MV-4-11 (cell line): ENCODE data around the gene POU3F4.

Experiments used
- DNase-seq: peaks from one replicate; lab custom pipeline; 2025; lab: John Stamatoyannopoulos, UW

Gene POU3F4

DNA sequence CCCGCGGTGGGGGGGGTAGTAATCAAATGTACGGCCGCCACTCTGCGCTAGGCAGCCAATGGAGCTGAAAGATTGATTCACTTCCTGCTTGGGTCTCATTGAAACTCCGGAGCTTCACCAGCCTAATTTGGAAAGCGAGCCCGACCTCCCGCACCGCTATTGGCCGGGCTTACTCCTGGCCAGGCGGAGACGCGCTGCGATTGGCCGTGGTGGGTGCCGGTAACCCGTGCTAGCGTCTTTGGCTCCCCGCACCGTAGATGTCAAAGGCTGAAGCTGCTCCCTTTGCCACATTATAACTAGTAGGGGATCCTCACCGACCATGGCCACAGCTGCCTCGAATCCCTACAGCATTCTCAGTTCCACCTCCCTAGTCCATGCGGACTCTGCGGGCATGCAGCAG, at the start of gene POU3F4:
Gene POU3F4, plus strand, starts transcription at position 285 of the 400 bp plus-strand sequence. Its CDS starts 35 bp downstream, at position 320.
- DNase-seq: no peak

DNA sequence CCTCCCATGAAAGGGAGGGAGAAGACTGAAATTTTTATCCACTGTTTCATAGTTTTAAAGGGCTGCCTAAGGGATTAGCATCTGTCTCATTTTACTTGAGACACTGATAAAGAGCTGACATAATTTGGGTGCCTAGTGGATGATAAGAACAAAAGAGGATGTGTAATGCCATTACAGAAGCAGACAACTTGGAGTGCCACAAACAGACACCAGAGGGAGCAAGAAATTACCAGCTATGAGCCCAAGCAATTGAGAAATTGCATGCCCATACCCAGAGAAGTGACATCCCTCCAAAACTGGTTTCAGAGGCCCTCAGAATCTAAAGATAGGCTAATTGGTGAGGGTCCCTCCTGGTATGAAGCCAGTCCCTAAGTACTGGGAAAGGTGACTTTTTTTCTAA, 38.5 kb upstream of the POU3F4 start:
- peak; percentile 0 for DNase-seq

DNA sequence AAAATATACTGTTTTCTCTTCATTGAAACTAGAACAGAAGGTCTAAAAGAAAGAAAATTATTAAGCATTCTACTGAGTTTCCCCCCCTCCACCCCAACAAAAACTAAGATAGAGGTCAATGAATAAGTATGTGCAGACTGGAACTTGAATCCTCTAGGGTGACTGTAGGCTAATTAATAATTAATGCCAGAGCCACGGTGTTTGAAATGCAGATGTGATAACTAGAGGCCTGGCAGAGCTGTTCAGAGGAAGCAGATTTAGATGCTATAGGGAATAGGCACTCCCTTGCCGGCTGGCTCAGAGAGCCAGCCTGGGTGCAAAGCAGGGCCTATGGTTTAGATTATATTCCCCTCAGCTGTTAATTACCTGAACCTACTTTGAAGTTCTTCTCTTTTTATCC, 12.2 kb upstream of the POU3F4 start:
- DNase-seq: no peak

DNA sequence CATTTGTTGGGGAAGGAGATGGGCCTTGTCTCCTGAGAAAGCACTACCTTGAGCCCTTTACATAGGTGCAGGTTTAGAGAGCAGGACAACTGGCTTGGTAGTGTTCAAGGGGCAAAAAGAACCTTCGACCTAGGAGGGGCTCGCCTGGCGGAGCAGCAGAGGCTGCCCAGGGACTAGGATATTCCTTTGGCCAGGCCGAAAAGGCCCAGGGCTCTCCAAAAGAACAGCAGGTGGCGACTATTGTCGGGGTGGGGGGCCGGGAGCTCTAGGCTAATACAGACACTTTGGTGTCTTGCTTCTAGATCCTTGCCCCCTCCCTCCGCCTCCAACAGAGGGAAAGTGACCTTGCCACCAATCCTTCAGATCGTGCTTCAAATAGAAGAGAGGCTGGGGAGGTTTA, 7.1 kb upstream of the POU3F4 start:
- no peak for DNase-seq

DNA sequence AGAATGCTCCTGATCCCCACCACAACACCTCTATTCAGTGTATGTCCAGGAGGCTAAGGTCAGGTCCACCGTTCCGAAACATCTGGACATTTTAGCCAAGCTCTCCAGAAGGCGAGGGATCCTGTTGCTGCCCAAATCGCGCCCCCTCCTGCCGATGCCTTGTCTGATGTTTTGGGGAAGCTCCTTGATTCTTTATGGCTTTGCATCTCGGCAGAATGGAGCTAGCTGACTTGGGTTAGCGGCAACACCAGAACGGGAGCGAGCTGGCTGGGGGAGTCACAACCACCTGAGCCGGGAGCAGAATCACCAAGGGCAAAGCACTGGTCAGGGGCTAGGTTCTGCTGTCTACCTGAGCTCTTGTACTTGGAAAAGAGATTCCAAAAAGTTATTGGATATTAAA, 6.6 kb upstream of the POU3F4 start:
- no peak for DNase-seq

DNA sequence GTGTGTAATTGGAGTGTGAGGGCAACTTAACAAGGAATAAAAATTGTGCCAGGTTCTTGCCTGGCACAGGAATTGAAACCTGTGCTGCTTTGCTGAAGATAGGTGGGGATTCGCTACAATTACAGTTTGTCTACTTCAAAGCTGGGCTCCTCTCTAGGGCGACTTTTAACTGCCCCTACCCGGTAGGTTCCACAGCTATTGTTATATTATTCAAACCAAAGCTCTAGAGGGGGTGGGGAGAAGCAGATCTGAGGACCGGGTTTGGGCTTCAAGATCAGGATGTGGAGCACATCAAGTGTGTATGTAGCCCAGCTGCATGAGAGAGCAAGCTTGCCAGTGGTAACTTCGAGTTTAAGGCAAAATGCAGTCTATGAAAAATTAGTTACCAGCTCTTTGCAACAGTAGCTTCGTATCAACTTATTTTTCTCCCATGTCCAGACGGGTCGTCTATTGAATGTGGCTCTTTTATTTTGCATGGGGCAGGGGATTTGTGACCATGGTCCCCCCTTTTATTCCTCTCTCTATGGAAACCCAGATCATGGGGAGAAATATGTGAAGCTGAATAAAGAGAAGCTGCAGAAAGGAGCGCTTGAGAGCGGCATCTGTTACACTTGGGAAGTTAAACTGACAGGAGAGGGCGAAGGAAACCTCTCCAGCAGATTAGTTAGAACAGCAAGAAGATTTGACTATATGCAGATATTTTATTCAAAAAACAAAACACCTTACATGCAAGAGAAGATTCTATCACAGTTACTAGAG, 3.2 kb upstream of the POU3F4 start:
- DNase-seq: no peak

DNA sequence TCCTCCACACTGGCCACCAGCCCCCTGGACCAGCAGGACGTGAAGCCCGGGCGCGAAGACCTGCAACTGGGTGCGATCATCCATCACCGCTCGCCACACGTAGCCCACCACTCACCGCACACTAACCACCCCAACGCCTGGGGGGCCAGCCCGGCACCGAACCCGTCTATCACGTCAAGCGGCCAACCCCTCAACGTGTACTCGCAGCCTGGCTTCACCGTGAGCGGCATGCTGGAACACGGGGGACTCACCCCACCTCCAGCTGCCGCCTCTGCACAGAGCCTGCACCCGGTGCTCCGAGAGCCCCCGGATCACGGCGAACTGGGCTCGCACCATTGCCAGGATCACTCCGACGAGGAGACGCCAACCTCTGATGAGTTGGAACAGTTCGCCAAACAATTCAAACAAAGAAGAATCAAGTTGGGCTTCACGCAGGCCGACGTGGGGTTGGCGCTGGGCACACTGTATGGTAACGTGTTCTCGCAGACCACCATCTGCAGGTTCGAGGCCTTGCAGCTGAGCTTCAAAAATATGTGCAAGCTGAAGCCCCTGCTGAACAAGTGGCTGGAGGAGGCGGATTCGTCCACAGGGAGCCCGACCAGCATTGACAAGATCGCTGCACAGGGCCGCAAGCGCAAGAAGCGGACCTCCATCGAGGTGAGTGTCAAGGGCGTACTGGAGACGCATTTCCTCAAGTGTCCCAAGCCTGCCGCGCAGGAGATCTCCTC, 600 bp downstream of the POU3F4 start:
- no peak for DNase-seq

DNA sequence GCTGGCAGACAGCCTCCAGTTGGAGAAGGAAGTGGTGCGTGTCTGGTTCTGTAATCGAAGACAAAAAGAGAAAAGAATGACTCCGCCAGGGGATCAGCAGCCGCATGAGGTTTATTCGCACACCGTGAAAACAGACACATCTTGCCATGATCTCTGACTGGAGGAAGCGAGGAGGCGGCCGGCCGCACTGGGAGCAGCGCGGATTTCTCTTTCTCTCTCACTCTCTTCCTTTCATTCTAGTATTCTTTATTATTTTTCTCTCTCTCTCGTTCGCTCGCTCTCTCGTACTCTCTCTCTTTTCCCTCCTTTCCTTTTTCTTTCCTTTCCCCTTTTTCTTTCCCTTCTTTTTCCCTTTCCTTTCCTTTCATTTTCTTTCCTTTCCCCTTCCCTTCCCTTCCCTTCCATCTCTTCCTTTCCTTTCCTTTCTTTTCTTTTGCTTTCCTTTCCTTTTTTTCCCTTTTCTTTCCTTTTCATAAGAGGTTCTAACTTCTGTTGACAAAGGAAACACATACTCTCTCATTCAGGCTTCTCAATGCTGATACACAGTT, 1.2 kb downstream of the POU3F4 start:
- no peak for DNase-seq

DNA sequence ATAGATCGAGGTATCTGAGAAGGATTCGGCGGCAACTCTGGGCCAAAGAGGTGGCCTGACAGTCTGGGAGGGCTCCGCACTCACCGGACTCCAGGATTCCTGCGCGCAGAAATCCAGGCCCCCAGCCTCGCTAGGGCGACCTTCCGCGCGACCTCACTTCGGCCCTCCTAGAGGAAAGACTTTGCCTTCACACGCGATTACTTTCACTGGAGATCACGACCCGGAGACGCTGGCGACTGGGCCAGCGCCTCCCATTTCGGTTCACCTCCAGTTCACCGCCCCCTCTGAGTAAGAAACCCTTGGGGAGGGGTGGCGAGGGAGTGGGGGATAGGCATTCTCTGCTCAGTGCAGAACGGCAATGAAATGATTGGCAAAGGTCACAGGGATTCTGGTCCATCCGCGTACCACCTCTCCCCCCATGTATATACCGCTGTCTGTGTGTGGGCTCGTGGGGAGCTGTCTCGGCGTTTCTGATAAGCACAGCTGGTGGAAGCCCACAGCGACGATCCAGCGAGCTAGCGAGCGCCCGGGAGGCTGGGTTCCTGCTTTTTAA, 2.5 kb downstream of the POU3F4 start:
- no peak for DNase-seq

DNA sequence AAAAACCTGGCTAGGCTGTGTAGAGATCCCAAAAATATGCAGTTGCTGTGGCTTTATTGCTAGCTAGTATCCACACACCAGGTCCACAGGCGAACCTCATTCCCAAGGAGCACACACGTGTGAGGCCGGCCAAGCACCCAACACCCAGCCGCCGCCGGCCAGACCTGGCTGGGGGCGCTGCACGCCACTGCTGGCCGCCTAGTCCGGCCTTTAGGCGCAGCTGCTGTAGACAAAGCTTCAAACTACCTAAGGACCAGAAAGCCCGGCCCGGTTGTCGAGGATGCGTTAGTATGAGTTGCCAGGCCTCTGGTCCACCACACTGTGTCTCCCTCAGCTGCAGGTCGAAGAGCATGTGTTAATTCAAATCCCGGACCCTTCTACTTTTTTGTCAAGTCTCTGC, 3.1 kb downstream of the POU3F4 start:
- no peak for DNase-seq

DNA sequence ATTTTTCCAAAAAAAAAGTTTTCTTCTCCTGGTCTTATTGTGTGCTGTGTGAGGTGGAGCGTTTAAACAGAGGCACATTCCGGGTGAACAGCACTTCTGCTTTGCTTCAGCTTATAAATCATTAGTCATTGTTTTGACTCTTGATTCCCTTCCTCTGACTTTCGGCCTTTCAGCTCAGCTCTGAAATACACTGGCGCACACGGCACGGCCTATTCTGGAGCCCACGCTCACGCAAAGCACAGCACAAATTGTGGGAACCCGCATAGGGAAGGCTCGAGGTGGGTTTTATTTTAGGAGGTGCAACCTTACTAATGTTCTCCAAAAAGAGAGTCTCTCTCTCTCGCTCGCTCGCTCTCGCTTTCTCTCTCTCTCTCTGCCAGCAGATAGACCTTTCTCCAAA, 4.0 kb downstream of the POU3F4 start:
- DNase-seq: no peak

DNA sequence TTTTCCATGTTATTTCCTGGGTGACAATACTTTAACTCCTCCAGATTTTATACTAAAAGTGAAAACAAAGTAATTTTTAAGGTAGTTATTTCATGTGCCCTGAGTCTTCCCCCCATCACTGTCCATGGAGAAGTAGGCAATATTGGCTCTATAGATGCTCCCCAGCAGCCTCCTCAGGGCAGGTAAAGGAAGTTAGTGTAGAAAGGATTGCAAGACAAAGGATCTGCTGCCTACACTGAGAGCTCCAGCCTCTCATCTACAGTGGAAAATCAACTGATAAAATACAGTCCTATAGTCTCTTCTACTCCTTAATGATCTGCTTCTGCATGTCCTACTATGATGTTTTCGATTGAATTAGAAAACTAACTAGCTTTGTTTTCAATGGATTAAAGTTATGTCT, 8.5 kb downstream of the POU3F4 start:
- DNase-seq: no peak

DNA sequence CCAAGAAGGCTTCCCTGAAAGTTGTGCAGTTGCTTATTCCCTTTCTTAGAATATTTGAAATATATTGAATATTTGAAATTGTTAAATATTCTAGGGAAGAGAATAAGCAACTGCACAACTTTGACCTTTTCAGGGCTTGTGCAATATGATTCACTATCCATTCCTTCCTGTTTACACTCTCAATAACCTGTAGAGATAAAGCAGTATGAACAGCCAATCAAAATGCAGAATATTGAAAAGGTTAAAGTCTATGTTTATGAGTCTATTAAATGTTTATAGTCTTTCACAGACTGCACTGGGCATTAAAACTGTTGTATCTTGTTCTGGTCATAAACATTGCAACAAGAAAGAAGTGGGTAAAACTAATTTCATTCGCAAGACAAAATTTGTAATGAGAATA, 13.8 kb downstream of the POU3F4 start:
- DNase-seq: no peak

DNA sequence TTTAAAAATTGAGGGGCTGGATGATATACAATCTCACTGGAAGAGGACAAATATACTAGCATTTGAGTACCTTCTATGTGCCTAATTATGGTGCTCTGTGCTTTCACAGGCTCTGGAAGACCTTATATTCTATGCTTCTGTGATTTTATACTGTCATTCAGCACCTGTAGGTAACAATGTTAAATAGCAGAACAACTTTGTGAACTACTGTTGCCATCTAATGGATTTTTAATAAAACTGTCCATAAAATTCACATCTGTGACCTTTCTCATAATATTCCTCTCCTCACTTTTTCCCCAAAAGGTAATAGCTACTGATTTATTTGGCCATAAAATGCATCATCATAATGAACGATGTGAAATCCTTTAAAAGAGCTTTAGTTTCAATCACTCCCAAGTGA, 21.9 kb downstream of the POU3F4 start:
- DNase-seq: no peak

DNA sequence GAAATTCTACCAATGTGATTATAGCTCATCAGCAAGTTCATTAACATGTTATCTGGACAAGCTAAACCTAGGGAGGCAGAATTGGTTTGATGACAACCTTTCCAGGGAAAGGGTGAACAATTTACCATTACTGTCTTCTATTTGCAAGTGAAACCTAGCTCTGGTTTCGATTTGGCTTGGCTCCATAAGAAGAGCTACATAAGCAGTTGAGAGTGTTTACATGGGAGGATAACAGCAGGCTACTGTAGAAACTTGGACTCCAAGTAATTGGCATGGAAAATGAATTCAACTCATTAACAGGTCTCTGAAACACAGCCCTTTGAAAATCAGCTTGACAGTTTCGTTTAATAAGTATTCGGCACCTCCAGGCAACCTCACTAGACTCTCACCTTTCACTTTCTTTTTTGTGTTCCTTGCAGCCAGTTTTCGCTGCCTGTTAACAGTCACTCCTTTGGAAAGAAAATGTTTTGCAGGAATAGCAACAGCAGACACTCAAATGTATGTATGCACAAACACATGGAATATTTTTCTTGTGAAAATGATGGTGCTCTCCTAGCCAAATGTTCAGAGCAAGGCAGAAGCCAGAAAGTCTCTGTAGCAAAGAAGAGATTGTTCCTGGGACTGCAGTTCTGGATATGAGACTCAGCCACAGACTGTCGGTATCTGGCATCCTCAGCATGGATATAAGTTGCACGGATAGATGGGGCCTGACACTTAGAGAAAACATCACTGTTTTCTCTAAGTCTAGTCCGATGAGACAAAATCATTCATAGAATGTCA, 27.5 kb downstream of the POU3F4 start:
- DNase-seq: no peak
